PFSK-1 (cell line): ENCODE results near the gene GPR179.

Experiments used
- FOXP2 ChIP-seq: optimal IDR thresholded peaks from 2 replicates; pipeline ENCODE3; 2011; ENCODE audit warnings: borderline replicate concordance, control low read depth, inconsistent platforms; ENCODE audit not compliant: insufficient read depth; ENCODE audit errors: extremely low read length, extremely low read depth
- POLR2AphosphoS5 ChIP-seq: IDR thresholded peaks from 2 replicates; pipeline ENCODE4 v1.6.1; 2012; ENCODE audit warnings: low read depth, mild to moderate bottlenecking, control low read depth, low read length, moderate library complexity
- REST ChIP-seq, 2 experiments: IDR thresholded peaks; 2 replicates each; pipeline versions ENCODE4 v1.6.1 to v1.8.0; 2011 to 2012; ENCODE audit warnings: low read depth in 2 of 2, low read length in 2 of 2, control low read depth in 1 of 2, inconsistent platforms in 1 of 2, mild to moderate bottlenecking in 1 of 2, moderate library complexity in 1 of 2; ENCODE audit not compliant: insufficient read depth in 1 of 2
- SIN3A ChIP-seq: IDR thresholded peaks from 2 replicates; pipeline ENCODE4 v1.6.1; 2012; ENCODE audit warnings: mild to moderate bottlenecking, low read length, moderate library complexity, borderline replicate concordance; ENCODE audit not compliant: insufficient read depth
- TAF1 ChIP-seq: IDR thresholded peaks from 2 replicates; pipeline ENCODE4 v1.6.1; 2012; ENCODE audit warnings: low read length, control low read depth, borderline replicate concordance; ENCODE audit not compliant: insufficient read depth

The GPR179 gene

GRCh38 chr17:38322897-38323296, 20.9 kb downstream of the GPR179 start:
- TF ChIP-seq TAF1: no peak
- TF ChIP-seq POLR2AphosphoS5: no peak

- TF ChIP-seq TAF1: no peak
- no peak for TF ChIP-seq FOXP2
- no peak for TF ChIP-seq SIN3A
- no peak for TF ChIP-seq REST (IDR thresholded peaks at IDR 0.05; ENCODE audit: insufficient read depth in 1 of 2, low read depth in 2 of 2, low read length in 2 of 2)
- no peak for TF ChIP-seq POLR2AphosphoS5
Observed at GRCh38 chr17:38322156-38322779, 21.5 kb downstream of the GPR179 start.

DNA sequence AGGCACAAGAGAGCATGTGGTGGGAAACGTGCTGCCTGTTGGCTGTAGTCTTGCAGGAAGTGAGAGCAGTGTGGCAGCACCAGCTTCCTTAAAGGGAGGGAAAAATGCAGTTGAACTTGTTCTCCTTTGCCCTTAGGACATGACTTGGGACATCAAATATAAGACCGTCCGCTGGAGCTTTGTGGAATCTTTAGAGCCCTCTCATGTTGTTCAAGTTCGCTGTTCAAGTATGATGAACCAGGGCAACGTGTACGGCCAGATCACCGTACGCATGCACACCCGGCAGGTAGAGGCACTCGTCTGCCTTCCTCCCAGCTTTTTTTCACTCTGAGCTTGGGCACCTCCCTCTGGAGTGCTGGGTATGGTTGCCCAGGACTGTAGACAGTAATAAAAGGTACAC, 23.3 kb downstream of the GPR179 start:
- no peak for TF ChIP-seq TAF1
- TF ChIP-seq POLR2AphosphoS5: no peak
- no peak for TF ChIP-seq REST (IDR thresholded peaks at IDR 0.05; ENCODE audit: insufficient read depth in 1 of 2, low read depth in 2 of 2, low read length in 2 of 2)
- TF ChIP-seq FOXP2: no peak
- TF ChIP-seq SIN3A: no peak

- TF ChIP-seq FOXP2 (no peak), REST (IDR thresholded peaks at IDR 0.05; ENCODE audit: insufficient read depth in 1 of 2, low read depth in 2 of 2, low read length in 2 of 2) (no peak), TAF1 (no peak), POLR2AphosphoS5 (no peak), SIN3A (no peak)
Observed at GRCh38 chr17:38317081-38317480, 26.7 kb downstream of the GPR179 start.

DNA sequence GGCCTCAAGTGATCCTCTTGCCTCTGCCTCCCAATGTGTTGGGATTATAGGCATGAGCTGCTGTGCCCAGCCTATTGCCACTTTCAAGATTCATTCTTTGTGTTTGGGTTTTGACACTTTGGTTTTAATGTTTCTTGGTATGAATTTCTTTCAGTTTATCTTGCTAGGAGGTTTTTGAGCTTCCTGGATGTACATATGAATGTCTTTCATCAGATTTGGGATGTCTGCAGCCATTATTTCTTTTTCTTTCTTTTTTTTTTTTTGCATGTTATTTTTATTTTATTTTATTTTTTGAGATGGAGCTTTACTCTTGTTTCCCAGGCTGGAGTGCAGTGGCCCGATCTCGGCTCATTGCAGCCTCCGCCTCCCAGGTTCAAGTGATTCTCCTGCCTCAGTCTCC, 28.3 kb downstream of the GPR179 start:
- TF ChIP-seq TAF1: no peak
- TF ChIP-seq FOXP2: no peak
- no peak for TF ChIP-seq POLR2AphosphoS5
- no peak for TF ChIP-seq REST (IDR thresholded peaks at IDR 0.05; ENCODE audit: insufficient read depth in 1 of 2, low read depth in 2 of 2, low read length in 2 of 2)
- no peak for TF ChIP-seq SIN3A
